Vagina (tissue), 2 donors: Measurements from ENCODE around the gene TRIM41.

Experiments used
- POLR2A ChIP-seq, 2 donors: fragments of 450-650 bp; IDR thresholded peaks; one replicate each; pipeline ENCODE4 v1.6.1; 2017; ENCODE audit warnings: antibody characterized with exemption in 2 of 2, mild to moderate bottlenecking in 2 of 2, moderate library complexity in 2 of 2
- POLR2AphosphoS5 ChIP-seq, 2 donors: sonication (generic); formaldehyde crosslinking; IDR thresholded peaks; one replicate each; pipeline ENCODE4 v1.9.0; 2017; ENCODE audit warnings: antibody characterized with exemption in 2 of 2, mild to moderate bottlenecking in 2 of 2, low read depth in 1 of 2; ENCODE audit not compliant: insufficient read depth in 1 of 2
- TF ChIP-seq, protein P1 (sequence below), 3 experiments: fragments of 450-650 bp in 2 of 3; fragments of 200-600 bp in 1 of 3; sonication (generic) in 1 of 3; IDR thresholded peaks; one replicate each; pipeline ENCODE4 v1.5.1; 2017 to 2019; ENCODE audit warnings: antibody characterized with exemption in 3 of 3, mild to moderate bottlenecking in 2 of 3, moderate library complexity in 2 of 3

DNA sequence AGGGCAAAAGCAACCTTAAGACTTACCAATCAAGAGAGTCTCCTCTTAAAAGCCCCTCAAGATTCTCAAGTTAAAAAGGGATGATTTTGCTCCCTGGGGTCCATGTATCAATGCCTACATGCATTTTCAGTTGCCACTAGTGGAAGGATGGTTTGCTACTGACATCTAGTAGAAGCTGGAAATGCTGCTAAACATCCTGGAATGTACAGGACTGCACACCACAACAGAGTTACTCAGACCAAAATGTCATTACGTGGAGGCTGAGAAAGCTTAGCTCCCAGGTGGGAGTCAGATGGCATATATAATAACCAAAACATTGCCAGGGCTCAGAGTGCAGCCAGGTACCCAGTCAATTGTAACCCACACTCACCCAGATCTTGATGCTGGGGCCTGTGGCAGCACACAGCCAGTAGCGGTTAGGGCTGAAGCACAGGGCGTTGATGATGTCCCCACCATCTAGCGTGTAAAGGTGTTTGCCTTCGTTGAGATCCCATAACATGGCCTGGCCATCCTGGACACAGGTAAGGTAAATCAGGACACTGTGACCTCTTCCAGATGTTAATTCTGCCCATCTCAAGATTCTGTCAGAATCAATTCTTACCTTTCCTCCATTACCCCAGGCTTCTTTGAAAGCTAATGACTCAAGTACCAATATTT lies 14.8 kb downstream of the TRIM41 start:
- TF ChIP-seq POLR2AphosphoS5 (IDR thresholded peaks at IDR 0.05; ENCODE audit: insufficient read depth in 1 of 2, low read depth in 1 of 2) (no peak), POLR2A (IDR thresholded peaks at IDR 0.05) (no peak)
- TF ChIP-seq, protein P1, sequence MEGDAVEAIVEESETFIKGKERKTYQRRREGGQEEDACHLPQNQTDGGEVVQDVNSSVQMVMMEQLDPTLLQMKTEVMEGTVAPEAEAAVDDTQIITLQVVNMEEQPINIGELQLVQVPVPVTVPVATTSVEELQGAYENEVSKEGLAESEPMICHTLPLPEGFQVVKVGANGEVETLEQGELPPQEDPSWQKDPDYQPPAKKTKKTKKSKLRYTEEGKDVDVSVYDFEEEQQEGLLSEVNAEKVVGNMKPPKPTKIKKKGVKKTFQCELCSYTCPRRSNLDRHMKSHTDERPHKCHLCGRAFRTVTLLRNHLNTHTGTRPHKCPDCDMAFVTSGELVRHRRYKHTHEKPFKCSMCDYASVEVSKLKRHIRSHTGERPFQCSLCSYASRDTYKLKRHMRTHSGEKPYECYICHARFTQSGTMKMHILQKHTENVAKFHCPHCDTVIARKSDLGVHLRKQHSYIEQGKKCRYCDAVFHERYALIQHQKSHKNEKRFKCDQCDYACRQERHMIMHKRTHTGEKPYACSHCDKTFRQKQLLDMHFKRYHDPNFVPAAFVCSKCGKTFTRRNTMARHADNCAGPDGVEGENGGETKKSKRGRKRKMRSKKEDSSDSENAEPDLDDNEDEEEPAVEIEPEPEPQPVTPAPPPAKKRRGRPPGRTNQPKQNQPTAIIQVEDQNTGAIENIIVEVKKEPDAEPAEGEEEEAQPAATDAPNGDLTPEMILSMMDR (IDR thresholded peaks at IDR 0.05) = no peak
